Brain microvascular endothelial cell (primary cell): Measurements from ENCODE around the gene CCDC7.

ENCODE experiments used
- DNase-seq: peaks from one replicate; pipeline ENCODE4 v3.0.0-alpha.2; 2020
- H3K27ac ChIP-seq: fragments of 250-450 bp; sonication (Bioruptor Pico); 2 replicates; pipeline ENCODE4 v1.5.1; 2020; ENCODE audit warnings: mild to moderate bottlenecking, moderate library complexity
- H3K27me3 ChIP-seq: fragments of 250-450 bp; sonication (Bioruptor Pico); replicated peaks from 2 replicates; pipeline ENCODE4 v1.5.1; 2020; ENCODE audit warnings: mild to moderate bottlenecking
- H3K36me3 ChIP-seq: fragments of 250-450 bp; sonication (Bioruptor Pico); replicated peaks from 2 replicates; pipeline ENCODE4 v1.5.1; 2020; ENCODE audit warnings: mild to moderate bottlenecking
- H3K4me3 ChIP-seq: 2 replicates; pipeline ENCODE4 v1.5.1; 2011; ENCODE audit warnings: low read depth, mild to moderate bottlenecking, control low read depth, low read length, moderate library complexity
- CTCF ChIP-seq: IDR thresholded peaks from 2 replicates; pipeline ENCODE4 v1.5.1; 2011; ENCODE audit warnings: low read depth, mild to moderate bottlenecking, moderate library complexity, low read length, control low read depth, inconsistent platforms; ENCODE audit errors: missing control alignments
- in situ Hi-C: cut with HindIII; loops from 2 replicates; pipeline ENCODE4 v1.10.0; 2017; ENCODE audit warnings: low sequenced_read_pairs, low pct_ligation_motif_present

Gene CCDC7

GRCh38 chr10:32922170-32922569, 476.2 kb downstream of the CCDC7 start:
- H3K27me3 ChIP-seq: no peaks in the 10 kb centered on the region
- H3K27ac ChIP-seq: no peak overlapping the region
- H3K36me3 ChIP-seq: peaks cover 90% of the 10 kb centered on the region
- H3K4me3 ChIP-seq: no peak overlapping the region
- no peak for DNase-seq
- in situ Hi-C loops: no loop called here
- TF ChIP-seq CTCF: no peak

GRCh38 chr10:32923134-32923533, 477.2 kb downstream of the CCDC7 start:
- no peak for TF ChIP-seq CTCF
- no peaks in the 10 kb centered on the region for H3K27me3 ChIP-seq
- no peak for DNase-seq
- in situ Hi-C loops: no loop called here
- H3K4me3 ChIP-seq: no peak overlapping the region
- peaks cover 91% of the 10 kb centered on the region for H3K36me3 ChIP-seq
- no peak overlapping the region for H3K27ac ChIP-seq

GRCh38 chr10:32923849-32924248, 477.9 kb downstream of the CCDC7 start:
- Histone ChIP-seq H3K27me3 (no peaks in the 10 kb centered on the region), H3K4me3 (no peak overlapping the region), H3K27ac (no peak overlapping the region), H3K36me3 (peaks cover 91% of the 10 kb centered on the region)
- DNase-seq: no peak
- in situ Hi-C loops: no loop called here
- no peak for TF ChIP-seq CTCF
